IMR-90 (cell line): ENCODE data around the gene LCTL. TPM values are rescaled to one million over a fixed set of nuclear protein-coding genes. Genes with fewer than 3 reads are reported as not detected.

Experiments
- ATAC-seq: fragments of 200-7000 bp; cut with Tn5 transposase; 2 replicates; pipeline ENCODE4 v1.9.1; 2020; ENCODE audit warnings: low read depth, mild to moderate bottlenecking, moderate library complexity
- BruUV-seq: library from RNA; stranded (reverse); fragments of 400-500 nt; replicated peaks from 2 replicates; lab custom pipeline; 2021; lab: Mats Ljungman, UMichigan
- CTCF ChIA-PET: fragments of 300-600 bp; formaldehyde crosslinking; extraction: SDS; loops from one replicate; lab custom pipeline; 2021; ENCODE audit warnings: antibody characterized with exemption; lab: Yijun Ruan, JAX
- POLR2A ChIA-PET: fragments of 300-600 bp; sonication (Branson Sonifier 250); formaldehyde crosslinking; loops from one replicate; lab custom pipeline; 2022; ENCODE audit warnings: antibody characterized with exemption; ENCODE audit not compliant: unreplicated experiment; lab: Charles Lee
- DNase-seq: peaks from one replicate; pipeline ENCODE4 v3.0.0; 2013
- H2AFZ ChIP-seq: replicated peaks from 2 replicates; pipeline ENCODE3; 2013; ENCODE audit warnings: low read length, mild to moderate bottlenecking; ENCODE audit not compliant: poor library complexity
- H2AK5ac ChIP-seq: 2 replicates; pipeline ENCODE4 v1.6.1; 2013; ENCODE audit warnings: low read depth, low read length, inconsistent platforms
- H2AK9ac ChIP-seq: replicated peaks from 2 replicates; pipeline ENCODE3; 2013; ENCODE audit warnings: mild to moderate bottlenecking, low read depth, low read length, moderate library complexity; ENCODE audit not compliant: poor library complexity
- H2BK120ac ChIP-seq: 2 replicates; pipeline ENCODE4 v1.6.1; 2013; ENCODE audit warnings: low read depth, low read length, inconsistent platforms
- H2BK15ac ChIP-seq: 3 replicates; pipeline ENCODE4 v1.6.1; 2013; ENCODE audit warnings: low read depth, low read length, inconsistent platforms
- H2BK20ac ChIP-seq: 2 replicates; pipeline ENCODE4 v1.6.1; 2013; ENCODE audit warnings: low read depth, mild to moderate bottlenecking, inconsistent platforms, low read length, moderate library complexity
- H2BK5ac ChIP-seq: 2 replicates; pipeline ENCODE4 v1.6.1; 2013; ENCODE audit warnings: mild to moderate bottlenecking, low read depth, low read length, inconsistent platforms; ENCODE audit not compliant: poor library complexity, severe bottlenecking
- H3K14ac ChIP-seq: replicated peaks from 2 replicates; pipeline ENCODE4 v1.6.1; 2013; ENCODE audit warnings: low read depth, low read length, inconsistent platforms
- H3K18ac ChIP-seq: 2 replicates; pipeline ENCODE4 v1.6.1; 2013; ENCODE audit warnings: low read depth, low read length, control low read depth
- H3K23ac ChIP-seq: 2 replicates; pipeline ENCODE4 v1.6.1; 2013; ENCODE audit warnings: low read depth, low read length, inconsistent platforms
- H3K27ac ChIP-seq: 2 replicates; pipeline ENCODE4 v1.5.1; 2013; ENCODE audit warnings: mild to moderate bottlenecking, control low read depth, low read length; ENCODE audit not compliant: insufficient read depth
- H3K27me3 ChIP-seq: 2 replicates; pipeline ENCODE4 v1.6.1; 2013; ENCODE audit warnings: low read length; ENCODE audit not compliant: control insufficient read depth, insufficient read depth
- H3K36me3 ChIP-seq: 2 replicates; pipeline ENCODE4 v1.6.1; 2013; ENCODE audit warnings: low read length, mixed read lengths; ENCODE audit not compliant: control insufficient read depth, insufficient read depth
- H3K4ac ChIP-seq: 2 replicates; pipeline ENCODE4 v1.6.1; 2013; ENCODE audit warnings: low read depth, low read length, inconsistent platforms
- H3K4me1 ChIP-seq: 2 replicates; pipeline ENCODE4 v1.6.1; 2013; ENCODE audit warnings: low read length, mixed read lengths; ENCODE audit not compliant: control insufficient read depth, insufficient read depth
- H3K4me2 ChIP-seq: 2 replicates; pipeline ENCODE4 v1.6.1; 2013; ENCODE audit warnings: low read depth, mild to moderate bottlenecking, control low read depth, low read length, moderate library complexity
- H3K4me3 ChIP-seq: 2 replicates; pipeline ENCODE4 v1.5.1; 2013; ENCODE audit warnings: low read depth, mild to moderate bottlenecking, control low read depth, low read length, moderate library complexity; ENCODE audit not compliant: insufficient read depth
- H3K56ac ChIP-seq: 2 replicates; pipeline ENCODE4 v1.6.1; 2013; ENCODE audit warnings: low read length, inconsistent platforms; ENCODE audit not compliant: insufficient read depth; ENCODE audit errors: extremely low read depth
- H3K79me1 ChIP-seq, 2 experiments: 2 replicates each; pipeline ENCODE4 v1.6.1; 2013; ENCODE audit warnings: low read length in 2 of 2, inconsistent platforms in 1 of 2, low read depth in 1 of 2
- H3K9ac ChIP-seq: 2 replicates; pipeline ENCODE4 v1.6.1; 2013; ENCODE audit warnings: low read depth, low read length, control low read depth
- H3K9me1 ChIP-seq: 2 replicates; pipeline ENCODE4 v1.6.1; 2013; ENCODE audit warnings: low read length, inconsistent platforms; ENCODE audit not compliant: insufficient read depth
- H3K9me3 ChIP-seq: 2 replicates; pipeline ENCODE4 v1.6.1; 2013; ENCODE audit warnings: low read length; ENCODE audit not compliant: control insufficient read depth, insufficient read depth
- H4K20me1 ChIP-seq: 2 replicates; pipeline ENCODE4 v1.6.1; 2013; ENCODE audit warnings: low read length, inconsistent platforms; ENCODE audit not compliant: insufficient read depth
- H4K5ac ChIP-seq: 2 replicates; pipeline ENCODE4 v1.6.1; 2013; ENCODE audit warnings: mild to moderate bottlenecking, low read depth, low read length, control low read depth
- H4K8ac ChIP-seq, 2 experiments: 2 replicates each; pipeline ENCODE4 v1.6.1; 2013; ENCODE audit warnings: low read depth in 2 of 2, low read length in 2 of 2, control low read depth in 1 of 2, inconsistent platforms in 1 of 2
- H4K91ac ChIP-seq: 2 replicates; pipeline ENCODE4 v1.6.1; 2013; ENCODE audit warnings: low read depth, low read length, inconsistent platforms; ENCODE audit not compliant: insufficient read depth
- CEBPB ChIP-seq: IDR thresholded peaks from 2 replicates; pipeline ENCODE4 v1.6.1; 2012; ENCODE audit warnings: low read depth, low read length, improper control_type of control experiment
- MAZ ChIP-seq: IDR thresholded peaks from 2 replicates; pipeline ENCODE4 v1.6.1; 2012; ENCODE audit warnings: low read depth, mild to moderate bottlenecking, low read length, improper control_type of control experiment, moderate library complexity, borderline replicate concordance
- POLR2A ChIP-seq: IDR thresholded peaks from 2 replicates; pipeline ENCODE4 v1.6.1; 2012; ENCODE audit warnings: mild to moderate bottlenecking, low read depth, low read length
- RCOR1 ChIP-seq: IDR thresholded peaks from 2 replicates; pipeline ENCODE4 v1.6.1; 2012; ENCODE audit warnings: mild to moderate bottlenecking, low read length, improper control_type of control experiment; ENCODE audit not compliant: insufficient replicate concordance
- RFX5 ChIP-seq: IDR thresholded peaks from 2 replicates; pipeline ENCODE4 v1.8.0; 2012; ENCODE audit warnings: low read depth, mild to moderate bottlenecking, low read length, moderate library complexity
- SMC3 ChIP-seq: fragments of 150-350 bp; IDR thresholded peaks from 2 replicates; pipeline ENCODE4 v1.6.1; 2016; ENCODE audit warnings: low read depth, mild to moderate bottlenecking, antibody characterized with exemption, low read length, moderate library complexity
- dilution Hi-C: fragments of 300-500 bp; cut with HindIII; formaldehyde crosslinking; loops from one replicate; pipeline ENCODE4 v1.14.3; 2018; ENCODE audit warnings: low sequenced_read_pairs; ENCODE audit not compliant: unreplicated experiment
- in situ Hi-C: fragments of 300-500 bp; cut with MboI; formaldehyde crosslinking; loops from 3 replicates; pipeline ENCODE4 v1.14.3; 2019; ENCODE audit warnings: low sequenced_read_pairs, inconsistent platforms, mixed read lengths
- intact Hi-C: fragments of 100-400 bp; cut with micrococcal nuclease; formaldehyde crosslinking; loops from 2 replicates; pipeline ENCODE4 v1.10.0; 2022
- polyA plus RNA-seq, 3 experiments: library from polyadenylated mRNA; depleted of rRNA; stranded (reverse); fragments of >200 nt; gene quantifications; 2 replicates each; pipeline ENCODE4 v1.2.3, GENCODE V29; 2012; ENCODE audit warnings: low replicate concordance in 1 of 3
- total RNA-seq: library from RNA; depleted of rRNA; stranded (reverse); fragments of >200 nt; gene quantifications from 2 replicates; pipeline ENCODE4 v1.2.3, GENCODE V29; 2012
- TF ChIP-seq, protein P1 (sequence below): fragments of 150-350 bp; IDR thresholded peaks from 2 replicates; pipeline ENCODE4 v1.6.1; 2016; ENCODE audit warnings: low read depth, mild to moderate bottlenecking, low read length, moderate library complexity, borderline replicate concordance

Gene LCTL
- total and polyA plus RNA-seq, 2 of the 4 experiments (the other 2 are of a cell fraction) = 10.3 to 10.4 TPM

DNA sequence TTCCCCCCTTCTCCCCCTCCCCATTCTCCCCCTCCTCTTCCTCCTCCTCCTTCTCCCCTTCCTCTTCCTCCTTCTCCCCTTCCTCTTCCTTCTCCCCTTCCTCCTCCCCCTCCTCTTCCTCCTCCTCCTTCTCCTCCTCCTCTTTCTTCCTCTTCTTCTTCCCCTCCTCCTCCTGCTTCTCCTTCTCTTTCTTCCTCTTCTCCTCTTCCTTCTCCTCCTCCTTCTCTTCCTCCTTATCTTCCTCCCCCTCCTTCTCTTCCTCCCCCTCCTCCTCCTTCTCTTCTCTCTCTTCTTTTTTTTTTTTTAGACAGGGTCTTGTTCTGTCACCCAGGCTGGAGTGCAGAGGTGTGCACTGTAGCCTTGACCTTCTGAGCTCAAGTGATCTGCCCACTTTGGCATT lies 21.2 kb upstream of the LCTL start:
- Histone ChIP-seq H4K20me1 (no peaks in the 10 kb centered on the region), H3K9me3 (no peaks in the 10 kb centered on the region; the same call in 1 of the 2 replicates), H3K36me3 (no peaks in the 10 kb centered on the region), H4K5ac (no peak overlapping the region), H3K18ac (no peak overlapping the region), H2BK120ac (no peak overlapping the region), H3K4me3 (no peak overlapping the region), H2BK15ac (no peak overlapping the region), H2AK9ac (no peak overlapping the region), H3K56ac (no peak overlapping the region), H3K79me1 (no peaks in the 10 kb centered on the region), H4K91ac (no peak overlapping the region), H2AFZ (no peak overlapping the region), H2AK5ac (no peak overlapping the region), H3K27ac (no peak overlapping the region), H3K4me1 (no peaks in the 10 kb centered on the region), H4K8ac (no peak overlapping the region), H3K14ac (no peak overlapping the region), H3K4ac (no peak overlapping the region), H3K4me2 (no peak overlapping the region), H3K9ac (no peak overlapping the region), H3K27me3 (peaks cover 30% of the 10 kb centered on the region), H2BK5ac (no peak overlapping the region), H2BK20ac (no peak overlapping the region), H3K23ac (no peak overlapping the region), H3K9me1 (no peaks in the 10 kb centered on the region)
- in situ Hi-C loops (no loop called here), intact Hi-C loops (no loop called here), dilution Hi-C loops (no loop called here)
- TF ChIP-seq SMC3 (no peak), RFX5 (no peak), RCOR1 (no peak), MAZ (no peak), CEBPB (no peak), POLR2A (no peak)
- TF ChIP-seq, protein P1, sequence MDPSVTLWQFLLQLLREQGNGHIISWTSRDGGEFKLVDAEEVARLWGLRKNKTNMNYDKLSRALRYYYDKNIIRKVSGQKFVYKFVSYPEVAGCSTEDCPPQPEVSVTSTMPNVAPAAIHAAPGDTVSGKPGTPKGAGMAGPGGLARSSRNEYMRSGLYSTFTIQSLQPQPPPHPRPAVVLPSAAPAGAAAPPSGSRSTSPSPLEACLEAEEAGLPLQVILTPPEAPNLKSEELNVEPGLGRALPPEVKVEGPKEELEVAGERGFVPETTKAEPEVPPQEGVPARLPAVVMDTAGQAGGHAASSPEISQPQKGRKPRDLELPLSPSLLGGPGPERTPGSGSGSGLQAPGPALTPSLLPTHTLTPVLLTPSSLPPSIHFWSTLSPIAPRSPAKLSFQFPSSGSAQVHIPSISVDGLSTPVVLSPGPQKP = no peak
- DNase-seq (no peak), ATAC-seq (no peak)
- ChIA-PET POLR2A (no interaction called here), CTCF (no interaction called here)
- BruUV-seq = no TSS peak
